ENCODE results near the gene FBLIM1. TPM values are rescaled to one million over a fixed set of nuclear protein-coding genes. Genes with fewer than 3 reads are reported as not detected.
A peak's percentile ranks its signal among the peaks of the same experiment; 100 is the strongest.
"Not testable (repeated sequence)": the region's sequence is repeated elsewhere in the genome, so short reads cannot be mapped to it uniquely, and the experiment has no call there.

The FBLIM1 gene
- total RNA-seq, 1 donor from 2014 or later = 14.3 TPM

DNA sequence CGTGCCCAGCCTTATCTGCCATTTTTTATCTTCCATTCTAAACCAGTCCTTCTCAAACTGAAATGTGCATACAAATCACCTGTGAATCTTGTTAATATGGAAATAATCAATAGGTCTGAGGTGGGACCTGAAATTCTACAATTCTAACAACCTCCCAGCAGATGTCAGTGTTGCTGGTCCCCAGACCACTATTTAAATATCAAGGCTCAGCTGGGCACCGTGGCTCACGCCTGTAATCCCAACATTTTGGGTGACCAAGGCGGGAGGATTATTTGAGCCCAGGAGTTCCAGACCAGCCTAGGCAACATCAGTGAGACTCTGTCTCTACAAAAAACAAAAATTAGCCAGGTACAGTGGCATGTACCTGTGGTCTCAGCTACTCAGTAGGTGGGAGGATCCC, 44.8 kb downstream of the FBLIM1 start:
- FAIRE-seq = no peak
- DNase-seq (ENCODE audit: low spot score in 2 of 2) = no peak

DNA sequence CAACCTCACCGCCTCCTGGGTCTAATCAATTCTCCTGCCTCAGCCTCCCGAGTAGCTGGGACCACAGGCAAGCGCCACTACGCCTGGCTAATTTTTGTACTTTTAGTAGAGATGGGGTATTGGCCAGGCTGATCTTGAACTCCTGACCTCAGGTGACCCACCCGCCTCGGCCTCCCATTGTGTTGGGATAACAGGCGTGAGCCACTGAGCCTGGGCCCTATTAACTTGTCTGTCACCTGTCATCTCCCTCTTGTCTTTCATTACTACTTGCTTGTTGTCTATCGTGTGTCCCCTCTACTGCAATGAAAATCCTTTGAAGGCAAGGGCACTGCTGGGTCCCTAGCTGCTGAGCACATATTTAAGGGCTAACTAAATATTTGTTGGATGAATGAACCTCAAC, 45.5 kb downstream of the FBLIM1 start:
- FAIRE-seq (no peak), DNase-seq (ENCODE audit: low spot score in 2 of 2) (no peak)

DNA sequence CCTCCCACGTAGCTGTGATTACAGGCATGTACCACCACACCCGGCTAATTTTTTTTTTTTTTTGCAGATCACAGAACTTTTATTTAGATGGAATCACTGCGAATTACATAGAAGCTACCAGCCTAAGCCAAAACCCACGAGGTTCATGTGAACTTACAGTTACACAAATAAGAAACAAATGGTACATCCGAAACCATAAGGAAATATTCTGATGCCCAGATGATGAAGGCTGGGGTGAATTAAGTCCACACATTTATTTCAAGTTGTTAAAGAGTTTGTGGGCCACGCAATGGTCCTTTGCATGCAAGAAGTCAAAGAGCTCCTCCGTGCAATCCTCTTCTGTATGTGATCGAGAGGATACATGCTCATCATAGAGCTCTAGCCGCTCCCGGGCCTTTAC, 48.5 kb downstream of the FBLIM1 start:
- DNase-seq (ENCODE audit: low spot score in 2 of 2) (no peak), FAIRE-seq (no peak)

DNA sequence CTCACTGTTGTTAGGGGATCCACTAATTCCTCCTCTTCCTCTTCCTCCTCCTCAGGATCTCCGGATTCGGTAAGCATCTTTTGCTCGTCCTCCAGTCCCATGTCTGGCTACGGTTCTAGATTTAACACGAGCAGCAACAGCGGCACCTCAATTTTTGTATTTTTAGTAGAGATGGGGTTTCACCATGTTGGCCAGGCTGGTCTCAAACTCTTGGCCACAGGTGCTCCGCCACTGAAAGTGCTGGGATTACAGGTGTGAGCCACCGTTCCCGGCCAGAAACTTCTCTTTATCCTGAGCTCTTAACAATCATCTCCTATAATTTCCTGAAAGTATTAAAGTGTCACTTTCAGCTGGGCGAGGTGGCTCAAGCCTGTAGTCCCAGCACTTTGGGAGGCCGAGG, 49.0 kb downstream of the FBLIM1 start, which contains the start of gene UQCRHL:
Gene UQCRHL (minus strand): TSS at position 101 of the 400 bp plus-strand sequence. CDS start 0 bp downstream, at position 101.
- DNase-seq (ENCODE audit: low spot score in 2 of 2); FAIRE-seq: not testable (repeated sequence)

DNA sequence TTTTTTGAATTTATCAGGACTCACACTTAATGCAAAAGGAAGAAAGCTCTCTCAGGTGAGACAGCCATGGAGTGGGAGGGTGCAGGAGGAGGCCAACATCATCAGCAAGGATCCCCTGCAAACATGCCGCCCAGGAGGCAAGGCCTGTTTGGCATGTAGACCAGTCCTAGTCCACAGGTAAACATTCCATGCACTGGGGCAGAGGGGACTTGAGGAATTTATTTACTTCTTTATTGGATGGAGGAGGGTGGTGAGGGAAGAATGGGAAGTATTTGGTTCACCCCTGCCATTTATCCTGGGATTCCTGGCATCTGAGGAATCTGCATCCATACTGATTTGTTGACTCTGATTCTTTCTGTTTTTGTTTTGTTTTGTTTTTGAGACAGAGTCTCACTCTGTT, 50.4 kb downstream of the FBLIM1 start:
- FAIRE-seq (no peak), DNase-seq (ENCODE audit: low spot score in 2 of 2) (no peak)

DNA sequence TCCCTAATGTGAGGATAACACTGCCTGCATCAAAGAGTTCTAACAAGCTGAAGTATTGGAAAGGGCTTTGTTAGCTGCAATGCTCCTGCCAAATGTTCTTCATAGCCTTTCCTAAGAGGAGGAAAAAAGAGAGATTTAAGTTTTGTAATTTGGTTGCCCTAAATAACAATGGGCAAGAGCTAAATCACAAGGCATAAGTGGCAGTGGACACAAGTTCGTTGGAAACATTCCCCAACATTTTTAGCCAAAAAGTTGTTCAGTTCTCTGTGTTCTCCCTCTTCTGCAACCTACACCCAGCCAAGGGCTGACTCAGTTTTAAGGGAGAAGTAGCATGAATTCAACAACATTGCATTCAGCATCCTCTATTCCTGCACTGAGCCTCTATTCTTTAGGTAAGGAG, 51.5 kb downstream of the FBLIM1 start:
- DNase-seq (ENCODE audit: low spot score in 2 of 2) (no peak), FAIRE-seq (no peak)

DNA sequence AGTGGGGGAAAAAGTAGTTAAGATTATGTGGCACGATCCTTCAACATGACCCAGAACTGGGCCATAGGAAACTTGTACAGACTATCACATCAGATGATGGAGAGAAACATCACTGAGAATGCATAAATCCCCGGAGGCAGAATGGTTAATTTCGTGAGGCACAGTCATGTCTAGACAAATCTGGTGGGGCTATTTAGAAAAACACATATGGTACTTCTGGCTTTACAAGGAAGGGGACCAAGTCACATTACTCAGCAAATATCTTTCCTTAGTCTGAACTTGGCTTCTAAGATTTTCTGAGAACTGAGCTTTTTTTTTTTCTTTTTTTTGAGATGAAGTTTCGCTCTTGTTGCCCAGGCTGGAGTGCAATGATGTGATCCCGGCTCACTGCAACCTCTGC, 58.1 kb downstream of the FBLIM1 start:
- FAIRE-seq = no peak
- DNase-seq (ENCODE audit: low spot score in 2 of 2) = no peak

DNA sequence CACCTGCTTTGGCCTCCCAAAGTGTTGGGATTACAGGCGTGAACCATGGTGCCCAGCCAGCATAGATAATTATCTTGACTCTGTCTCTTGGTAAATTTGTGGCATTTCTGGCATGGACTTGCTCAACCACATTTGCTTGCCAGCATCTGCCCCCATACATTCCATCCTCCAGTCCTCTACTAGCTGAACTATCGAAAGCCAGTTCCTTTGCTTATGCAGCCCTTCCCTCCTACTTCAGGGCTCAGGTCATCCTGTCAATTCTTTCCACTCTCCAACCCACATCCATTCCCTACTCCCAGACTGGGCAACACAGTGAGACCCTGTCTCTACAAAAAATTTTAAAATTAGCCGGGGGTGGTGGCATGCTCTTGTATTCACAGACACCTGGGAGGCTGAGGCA, 61.9 kb downstream of the FBLIM1 start:
- DNase-seq (ENCODE audit: low spot score in 2 of 2) (no peak), FAIRE-seq (no peak)

DNA sequence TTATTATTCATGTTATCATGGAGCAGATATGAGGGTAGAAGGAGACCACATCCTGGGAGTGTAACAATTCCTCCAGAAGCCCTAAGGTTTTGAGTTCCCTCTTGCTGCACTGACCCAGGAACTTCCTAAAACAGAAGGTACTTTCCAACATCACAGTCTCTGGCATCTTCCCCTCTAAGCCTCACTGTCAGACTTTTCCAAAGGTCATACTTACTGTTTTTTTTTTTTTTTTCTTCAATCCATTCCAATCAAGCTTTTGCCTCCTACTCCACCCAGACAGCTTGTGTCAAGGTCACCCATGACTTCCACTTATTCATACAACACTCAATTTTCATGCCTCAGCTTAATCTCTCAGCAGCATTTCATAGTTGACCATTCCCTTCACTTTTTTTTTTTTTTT, 67.2 kb downstream of the FBLIM1 start:
- FAIRE-seq (no peak), DNase-seq (ENCODE audit: low spot score in 2 of 2) (no peak)

DNA sequence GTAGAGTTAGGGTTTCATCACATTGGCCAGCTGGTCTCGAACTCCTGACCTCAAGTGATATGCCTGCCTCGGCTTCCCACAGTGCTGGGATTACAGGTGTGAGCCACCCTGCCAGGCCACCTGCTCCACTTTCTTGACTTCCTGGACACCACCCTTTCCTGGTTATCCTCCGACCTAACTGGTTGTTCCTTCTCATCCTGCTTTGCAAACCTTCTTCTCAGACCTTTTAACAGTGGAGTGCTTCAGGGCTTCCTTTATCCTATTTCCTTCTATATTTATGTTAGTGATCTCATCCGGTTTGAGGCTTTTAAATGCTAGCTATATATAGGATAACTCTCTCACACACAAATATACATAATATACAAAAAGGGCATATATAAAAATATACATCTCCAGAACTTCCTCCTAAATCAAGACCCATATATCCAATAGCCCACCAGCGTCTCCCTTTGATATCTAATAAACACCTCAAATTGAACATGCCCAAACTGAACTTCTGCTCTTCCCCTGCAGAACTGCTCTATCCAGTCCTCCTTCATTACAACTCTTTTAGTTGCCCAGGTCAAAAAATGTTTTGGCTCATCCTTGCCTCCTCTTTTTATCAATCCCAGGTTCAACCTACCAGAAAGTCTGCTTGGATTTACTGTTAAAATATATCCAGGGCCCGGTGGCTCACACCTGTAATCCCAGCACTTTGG, 68.4 kb downstream of the FBLIM1 start:
- FAIRE-seq (no peak), DNase-seq (ENCODE audit: low spot score in 2 of 2) (no peak)

DNA sequence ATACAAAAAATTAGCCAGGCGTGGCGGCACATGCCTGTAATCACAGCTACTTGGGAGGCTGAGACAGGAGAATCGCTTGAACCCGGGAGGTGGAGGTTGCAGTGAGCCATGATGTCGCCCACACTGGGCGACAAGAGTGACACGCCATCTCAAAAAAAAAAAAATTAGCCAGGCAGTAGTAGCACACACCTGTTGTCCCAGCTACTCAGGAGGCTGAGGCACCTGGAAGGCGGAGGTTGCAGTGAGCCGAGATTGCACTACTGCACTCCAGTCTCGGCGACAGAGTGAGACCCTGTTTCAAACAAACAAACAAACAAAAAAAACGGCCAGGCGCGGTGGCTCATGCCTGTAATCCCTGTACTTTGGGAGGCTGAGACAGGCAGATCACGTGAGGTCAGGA, 69.0 kb downstream of the FBLIM1 start:
- not testable (repeated sequence) for DNase-seq (ENCODE audit: low spot score in 2 of 2); FAIRE-seq

DNA sequence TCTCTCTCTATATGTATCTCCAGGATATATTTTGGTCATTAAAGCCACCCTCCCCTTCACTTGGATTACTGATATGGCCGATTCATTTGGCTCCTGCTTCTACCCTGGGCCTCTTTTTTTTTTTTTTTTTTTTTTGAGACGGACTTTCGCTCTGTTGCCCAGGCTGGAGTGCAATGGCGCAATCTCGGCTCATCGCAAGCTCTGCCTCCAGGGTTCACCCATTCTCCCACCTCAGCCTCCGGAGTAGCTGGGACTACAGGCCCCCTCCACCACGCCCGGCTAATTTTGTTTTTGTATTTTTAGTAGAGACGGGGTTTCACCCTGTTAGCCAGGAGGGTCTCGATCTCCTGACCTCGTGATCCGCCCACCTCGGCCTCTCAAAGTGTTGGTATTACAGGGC, 70.3 kb downstream of the FBLIM1 start:
- FAIRE-seq; DNase-seq (ENCODE audit: low spot score in 2 of 2): not testable (repeated sequence)

DNA sequence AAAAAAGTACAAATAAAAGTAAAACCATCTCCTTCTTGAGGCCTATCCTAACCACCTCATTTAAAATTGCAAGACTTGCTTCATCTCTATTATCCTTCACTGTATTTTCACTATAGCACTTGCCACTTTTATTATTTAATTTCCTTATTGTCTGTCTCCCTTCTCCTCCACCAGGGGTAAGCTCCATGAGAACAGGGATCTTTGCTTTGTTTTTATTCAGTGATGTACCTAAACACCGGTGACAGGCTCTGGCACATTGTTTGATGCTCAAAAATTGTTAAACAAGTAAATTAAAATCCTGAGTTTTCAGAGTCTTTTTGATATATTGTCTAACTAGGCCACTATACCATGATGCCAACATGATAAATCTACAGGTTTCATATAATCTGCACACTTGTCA, 71.7 kb downstream of the FBLIM1 start:
- FAIRE-seq = no peak
- no peak for DNase-seq (ENCODE audit: low spot score in 2 of 2)

DNA sequence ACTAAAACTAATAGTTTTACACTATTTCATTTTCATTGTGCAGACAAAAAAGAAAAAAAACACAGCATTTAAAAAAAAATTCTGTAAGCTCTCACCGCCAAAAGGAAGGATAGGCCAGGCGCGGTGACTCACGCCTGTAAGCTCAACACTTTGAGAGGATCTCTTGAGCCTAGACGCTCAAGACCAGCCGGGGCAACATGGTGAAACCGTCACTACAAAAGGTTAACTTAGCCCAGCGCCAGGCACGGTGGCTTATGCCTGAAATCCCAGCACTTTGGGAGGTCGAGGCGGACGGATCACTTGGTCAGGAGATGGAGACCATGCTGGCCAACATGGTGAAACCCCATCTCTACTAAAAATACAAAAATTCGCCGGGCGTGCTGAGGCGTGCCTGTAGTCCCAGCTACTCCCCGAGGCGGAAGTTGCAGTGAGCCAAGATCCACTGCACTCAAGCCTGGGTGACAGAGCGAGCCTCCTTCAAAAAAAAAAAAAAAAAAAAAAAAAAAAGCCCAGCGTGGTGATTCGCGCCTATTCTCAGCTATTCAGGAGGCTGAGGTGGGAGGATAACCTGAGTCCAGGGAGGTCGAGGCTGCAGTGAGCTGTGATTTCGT, 74.6 kb downstream of the FBLIM1 start:
- DNase-seq (ENCODE audit: low spot score in 2 of 2) = no peak
- FAIRE-seq = no peak

DNA sequence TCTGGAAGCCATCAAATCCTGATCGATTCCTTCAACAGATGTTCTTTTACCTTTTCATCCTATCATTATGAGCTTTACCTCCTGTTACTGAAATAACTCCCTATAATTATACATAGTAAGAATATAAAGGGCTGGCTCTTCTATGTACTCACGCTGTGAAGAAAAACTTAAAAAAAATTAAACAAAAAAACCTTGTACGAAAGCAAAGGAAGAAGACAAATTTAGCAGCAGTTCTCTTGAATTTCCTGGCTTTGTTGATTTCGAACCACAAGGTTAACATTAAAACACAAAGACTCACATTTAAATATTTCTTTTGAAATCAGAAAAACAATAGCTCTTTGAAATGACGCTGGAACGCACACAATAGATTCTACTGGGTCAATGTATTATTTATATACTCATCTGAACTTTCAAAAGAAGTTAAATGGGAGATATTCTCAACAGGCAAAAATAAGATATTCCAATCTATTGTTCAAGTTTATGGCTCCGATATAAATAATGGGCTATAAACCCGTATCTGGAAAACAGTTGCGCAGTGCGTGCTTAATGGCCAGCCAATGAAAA, 75.3 kb downstream of the FBLIM1 start:
- FAIRE-seq (no peak), DNase-seq (ENCODE audit: low spot score in 2 of 2) (no peak)

DNA sequence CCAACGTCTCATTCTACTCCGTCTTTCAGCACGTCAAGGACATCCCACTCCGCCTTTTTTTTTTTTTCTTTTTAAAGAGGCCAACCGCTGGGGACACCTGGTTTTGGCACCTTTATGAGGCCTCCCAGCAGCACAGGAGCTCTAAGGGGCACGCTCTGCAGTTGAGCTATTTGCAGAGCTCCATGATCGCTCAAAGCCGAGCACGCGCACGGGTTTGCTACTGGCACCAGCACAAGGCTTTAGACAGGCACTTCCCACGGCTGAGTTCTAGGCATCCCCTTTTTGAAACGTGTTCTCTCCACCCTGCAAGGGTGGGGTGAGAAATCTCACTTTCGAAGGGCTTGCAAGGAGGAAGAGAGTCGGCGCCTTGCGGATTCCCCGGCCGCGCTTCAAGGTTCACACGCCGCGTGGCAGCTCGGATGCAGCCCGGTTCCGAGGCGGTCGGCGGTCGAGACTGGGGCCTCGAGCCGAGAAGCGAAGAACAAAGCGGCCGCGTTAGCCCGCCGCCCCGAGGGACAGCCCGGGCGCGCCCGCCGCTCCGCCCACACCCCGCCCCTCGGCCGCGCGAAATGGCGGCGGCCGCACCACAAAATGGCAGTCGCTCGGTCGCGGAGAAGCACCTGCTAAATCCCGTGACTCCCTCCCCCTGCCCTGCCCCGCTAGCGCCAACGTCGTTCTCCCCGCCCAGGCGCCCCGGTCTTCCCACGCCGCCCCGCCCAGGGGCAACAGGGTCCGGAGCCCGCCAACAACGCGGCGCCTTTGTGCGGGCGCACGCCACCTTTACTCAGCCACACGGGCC, 76.0 kb downstream of the FBLIM1 start:
- FAIRE-seq (no peak), DNase-seq (ENCODE audit: low spot score in 2 of 2) (peak; percentile 75 to 82)

DNA sequence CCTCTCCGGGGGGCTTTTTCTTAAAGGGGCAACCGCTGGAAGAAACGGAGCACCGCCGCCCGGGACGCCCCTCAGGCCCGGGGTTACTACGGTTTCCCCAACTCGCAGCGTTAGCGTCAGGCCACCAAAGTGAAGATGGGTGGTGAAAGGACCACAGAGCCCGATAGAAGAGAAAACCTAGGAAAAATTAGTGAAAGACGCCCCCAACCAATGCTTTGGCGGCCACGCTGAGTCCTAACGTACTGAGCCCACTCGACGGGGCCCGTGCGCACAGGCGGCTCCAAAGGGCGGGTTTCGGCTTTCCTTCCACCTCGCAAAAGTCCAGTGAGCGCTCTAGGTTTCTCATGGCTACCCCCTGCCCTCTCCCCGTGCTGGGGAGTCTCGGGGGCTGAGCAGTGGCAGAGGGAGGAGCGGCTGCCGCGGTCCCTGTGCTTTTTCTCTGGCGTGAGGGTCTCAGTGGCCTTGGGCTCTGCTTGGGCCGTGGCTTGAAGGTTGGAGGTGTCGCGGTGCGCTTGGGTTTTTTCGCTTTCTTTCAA, 76.7 kb downstream of the FBLIM1 start:
- no peak for DNase-seq (ENCODE audit: low spot score in 2 of 2)
- FAIRE-seq = no peak

DNA sequence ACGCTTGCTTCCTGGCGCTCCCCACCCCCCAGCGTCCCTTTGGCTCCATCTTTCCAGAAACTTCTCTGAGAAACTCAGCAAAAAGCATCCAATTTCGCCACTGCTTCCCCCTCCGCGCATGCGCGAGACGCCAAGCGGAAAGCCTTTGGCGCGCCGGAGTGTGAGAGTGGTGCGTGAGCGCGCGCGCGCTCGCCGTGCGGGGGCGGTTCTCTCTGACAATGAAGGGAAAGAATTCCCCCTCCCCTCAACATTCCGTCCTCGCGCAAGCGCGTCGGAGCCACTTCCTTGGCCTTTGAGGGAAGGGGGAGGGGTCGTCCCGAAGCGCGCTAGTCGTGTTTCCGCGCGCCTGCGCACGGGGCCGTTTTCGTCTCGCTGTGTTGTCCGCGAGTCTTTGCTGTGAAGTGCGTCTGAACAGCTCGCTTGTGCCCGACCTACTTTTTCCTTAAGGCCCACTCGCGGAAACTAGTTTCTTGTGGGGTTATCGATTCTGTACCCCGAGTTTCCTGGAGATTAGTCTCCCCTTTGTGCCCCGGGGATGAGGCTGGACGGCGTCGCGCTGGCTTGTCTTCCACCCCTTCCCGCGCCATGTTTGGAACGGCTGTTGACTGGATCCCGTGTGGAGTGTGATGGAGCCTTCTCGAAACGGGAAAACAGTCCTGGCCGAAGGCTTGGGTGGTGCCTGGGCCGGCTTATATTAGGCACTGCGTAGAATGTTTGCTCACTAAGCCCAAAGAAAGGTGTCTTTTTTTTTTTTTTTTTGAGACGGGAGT, 77.3 kb downstream of the FBLIM1 start:
- FAIRE-seq (peak; percentile 48), DNase-seq (ENCODE audit: low spot score in 2 of 2) (peak; percentile 91 to 92)

Measured in frontal cortex (tissue), 4 donors.